ENCODE measurements around the gene ROR2. TPM values are rescaled to one million over a fixed set of nuclear protein-coding genes. Genes with fewer than 3 reads are reported as not detected.
"Not testable (repeated sequence)": the region's sequence is repeated elsewhere in the genome, so short reads cannot be mapped to it uniquely, and the experiment has no call there.

Gene ROR2
- total RNA-seq, 2 donors from 2014 or later, result 0.21 to 0.68 TPM

DNA sequence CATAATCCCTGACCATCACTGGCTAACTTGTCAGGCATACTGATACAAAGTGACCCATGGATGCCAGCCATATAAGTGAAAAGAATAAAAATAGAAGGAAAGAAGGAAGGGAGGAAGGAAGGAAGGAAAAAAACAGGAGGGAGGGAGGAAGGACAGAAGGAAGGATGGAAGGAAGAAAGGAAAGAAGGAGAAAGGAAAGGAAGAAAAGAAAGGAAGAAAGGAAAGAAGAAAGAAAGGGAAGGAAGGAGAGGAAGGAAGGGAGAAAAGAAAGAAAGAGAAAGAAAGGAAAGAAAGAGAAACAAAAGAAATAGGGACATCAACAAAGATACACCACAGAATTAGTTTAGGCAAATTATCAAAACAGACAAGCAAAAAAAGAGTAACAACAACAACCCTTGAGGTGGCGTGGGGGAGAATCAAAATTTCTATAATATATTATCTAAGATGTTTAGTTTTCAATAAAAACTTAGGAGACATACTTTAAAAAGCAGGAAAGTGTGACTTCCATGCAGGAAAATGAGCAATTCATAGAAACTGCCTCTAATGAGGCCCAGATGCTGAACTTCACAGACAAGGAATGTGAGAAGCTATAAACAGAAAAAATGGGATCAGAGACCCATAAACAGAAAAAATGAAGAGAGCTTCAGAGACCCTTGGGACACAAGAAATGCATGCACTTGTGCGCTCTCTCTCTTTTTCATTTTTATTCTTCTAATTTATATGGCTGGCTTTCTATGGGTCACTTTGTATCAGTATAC is 430.3 kb downstream of the ROR2 start:
- no peak overlapping the region for H3K27ac ChIP-seq
- TF ChIP-seq, protein P1, sequence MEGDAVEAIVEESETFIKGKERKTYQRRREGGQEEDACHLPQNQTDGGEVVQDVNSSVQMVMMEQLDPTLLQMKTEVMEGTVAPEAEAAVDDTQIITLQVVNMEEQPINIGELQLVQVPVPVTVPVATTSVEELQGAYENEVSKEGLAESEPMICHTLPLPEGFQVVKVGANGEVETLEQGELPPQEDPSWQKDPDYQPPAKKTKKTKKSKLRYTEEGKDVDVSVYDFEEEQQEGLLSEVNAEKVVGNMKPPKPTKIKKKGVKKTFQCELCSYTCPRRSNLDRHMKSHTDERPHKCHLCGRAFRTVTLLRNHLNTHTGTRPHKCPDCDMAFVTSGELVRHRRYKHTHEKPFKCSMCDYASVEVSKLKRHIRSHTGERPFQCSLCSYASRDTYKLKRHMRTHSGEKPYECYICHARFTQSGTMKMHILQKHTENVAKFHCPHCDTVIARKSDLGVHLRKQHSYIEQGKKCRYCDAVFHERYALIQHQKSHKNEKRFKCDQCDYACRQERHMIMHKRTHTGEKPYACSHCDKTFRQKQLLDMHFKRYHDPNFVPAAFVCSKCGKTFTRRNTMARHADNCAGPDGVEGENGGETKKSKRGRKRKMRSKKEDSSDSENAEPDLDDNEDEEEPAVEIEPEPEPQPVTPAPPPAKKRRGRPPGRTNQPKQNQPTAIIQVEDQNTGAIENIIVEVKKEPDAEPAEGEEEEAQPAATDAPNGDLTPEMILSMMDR (IDR thresholded peaks at IDR 0.05), result no peak

GRCh38 chr9:91518462-91518861 is 431.6 kb downstream of the ROR2 start:
- no peak overlapping the region for H3K27ac ChIP-seq
- ATAC-seq (ENCODE audit: insufficient number of reproducible peaks, low FRiP score, low read depth) (no peak), DNase-seq (ENCODE audit: low spot score) (no peak)
- H3K4me1 ChIP-seq (ENCODE audit: control insufficient read depth in 1 of 2, low read depth in 2 of 2), result no peaks in the 10 kb centered on the region
- no peaks in the 10 kb centered on the region for H3K9me3 ChIP-seq
- no peaks in the 10 kb centered on the region for H3K36me3 ChIP-seq
- H3K4me3 ChIP-seq, result no peak overlapping the region
- TF ChIP-seq, protein P1 (IDR thresholded peaks at IDR 0.05), result no peak
- no peaks in the 10 kb centered on the region for H3K27me3 ChIP-seq (replicated peaks; ENCODE audit: insufficient read depth)

More for the DNA sequence above, 430.3 kb downstream of the ROR2 start:
- Histone ChIP-seq H3K9me3 (no peaks in the 10 kb centered on the region), H3K4me3 (no peak overlapping the region), H3K27me3 (replicated peaks; ENCODE audit: insufficient read depth) (no peaks in the 10 kb centered on the region), H3K4me1 (ENCODE audit: control insufficient read depth in 1 of 2, low read depth in 2 of 2) (no peaks in the 10 kb centered on the region), H3K36me3 (no peaks in the 10 kb centered on the region)
- DNase-seq (ENCODE audit: low spot score) (no peak), ATAC-seq (ENCODE audit: insufficient number of reproducible peaks, low FRiP score, low read depth) (no peak)

DNA sequence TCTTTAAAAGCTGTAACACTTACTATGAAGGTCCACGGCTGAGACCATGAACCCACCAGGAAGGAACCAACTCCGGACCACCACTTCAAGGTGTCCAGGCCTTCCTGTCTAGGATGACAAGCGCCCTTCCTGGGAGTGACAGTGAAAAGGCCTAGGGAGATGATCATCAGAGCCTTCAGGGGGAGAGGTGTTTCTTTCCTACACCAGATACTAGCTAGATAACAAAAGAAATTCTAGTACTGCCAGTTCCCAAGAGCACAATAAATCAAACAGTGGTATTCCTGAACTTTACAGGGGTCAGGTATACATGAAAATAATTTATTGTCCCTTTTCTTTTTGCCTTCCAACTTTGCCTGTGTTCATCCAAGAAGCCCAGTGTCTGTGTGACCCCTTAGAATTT is 432.2 kb downstream of the ROR2 start:
- Histone ChIP-seq H3K9me3 (no peaks in the 10 kb centered on the region), H3K4me1 (ENCODE audit: control insufficient read depth in 1 of 2, low read depth in 2 of 2) (no peaks in the 10 kb centered on the region), H3K27ac (no peak overlapping the region), H3K27me3 (replicated peaks; ENCODE audit: insufficient read depth) (no peaks in the 10 kb centered on the region), H3K36me3 (no peaks in the 10 kb centered on the region), H3K4me3 (no peak overlapping the region)
- ATAC-seq (ENCODE audit: insufficient number of reproducible peaks, low FRiP score, low read depth) (no peak), DNase-seq (ENCODE audit: low spot score) (no peak)
- TF ChIP-seq, protein P1 (IDR thresholded peaks at IDR 0.05), result no peak

DNA sequence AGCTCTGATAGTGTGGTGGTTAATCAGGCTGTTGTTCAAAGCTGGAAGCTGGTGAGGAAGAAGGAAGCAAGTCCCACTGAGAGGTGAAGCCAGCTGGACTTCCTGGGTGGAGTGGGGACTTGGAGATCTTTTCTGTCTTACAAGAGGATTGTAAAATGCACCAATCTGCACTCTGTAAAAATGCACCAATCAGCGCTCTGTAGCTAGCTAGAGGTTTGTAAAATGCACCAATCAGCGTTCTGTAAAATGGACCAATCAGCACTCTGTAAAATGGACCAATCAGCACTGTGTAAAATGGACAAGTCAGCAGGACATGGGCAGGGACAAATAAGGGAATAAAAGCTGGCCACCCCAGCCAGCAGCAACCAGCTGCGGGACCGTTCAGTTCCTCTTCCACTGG is 432.7 kb downstream of the ROR2 start:
- H3K36me3 ChIP-seq; H3K27me3 ChIP-seq (replicated peaks; ENCODE audit: insufficient read depth); DNase-seq (ENCODE audit: low spot score); H3K9me3 ChIP-seq; ATAC-seq (ENCODE audit: insufficient number of reproducible peaks, low FRiP score, low read depth); H3K4me1 ChIP-seq (ENCODE audit: control insufficient read depth in 1 of 2, low read depth in 2 of 2); H3K4me3 ChIP-seq; H3K27ac ChIP-seq: not testable (repeated sequence)

DNA sequence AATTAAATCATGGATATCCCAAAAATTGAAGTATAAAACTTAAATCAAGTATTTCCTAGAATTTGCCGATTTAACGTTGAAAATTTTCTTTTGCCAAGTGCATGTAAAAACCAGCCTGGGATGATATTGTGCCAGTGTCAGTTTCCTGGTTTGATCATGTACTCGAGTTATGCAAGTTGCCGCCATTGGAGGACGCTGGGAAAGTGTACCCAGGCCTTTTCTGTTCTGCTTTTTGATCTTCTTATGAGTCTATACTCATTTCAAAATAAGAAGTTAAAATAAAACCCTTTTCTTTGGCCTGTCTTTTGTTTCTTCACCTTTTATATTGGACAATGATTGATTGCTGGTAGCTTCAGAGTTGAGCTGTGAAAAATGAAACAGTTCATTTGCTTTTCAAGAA is 433.3 kb downstream of the ROR2 start:
- Histone ChIP-seq H3K9me3 (no peaks in the 10 kb centered on the region), H3K27me3 (replicated peaks; ENCODE audit: insufficient read depth) (no peaks in the 10 kb centered on the region), H3K4me3 (no peak overlapping the region), H3K4me1 (ENCODE audit: control insufficient read depth in 1 of 2, low read depth in 2 of 2) (no peaks in the 10 kb centered on the region), H3K36me3 (no peaks in the 10 kb centered on the region), H3K27ac (no peak overlapping the region)
- TF ChIP-seq, protein P1 (IDR thresholded peaks at IDR 0.05), result no peak
- DNase-seq (ENCODE audit: low spot score) (no peak), ATAC-seq (ENCODE audit: insufficient number of reproducible peaks, low FRiP score, low read depth) (no peak)

DNA sequence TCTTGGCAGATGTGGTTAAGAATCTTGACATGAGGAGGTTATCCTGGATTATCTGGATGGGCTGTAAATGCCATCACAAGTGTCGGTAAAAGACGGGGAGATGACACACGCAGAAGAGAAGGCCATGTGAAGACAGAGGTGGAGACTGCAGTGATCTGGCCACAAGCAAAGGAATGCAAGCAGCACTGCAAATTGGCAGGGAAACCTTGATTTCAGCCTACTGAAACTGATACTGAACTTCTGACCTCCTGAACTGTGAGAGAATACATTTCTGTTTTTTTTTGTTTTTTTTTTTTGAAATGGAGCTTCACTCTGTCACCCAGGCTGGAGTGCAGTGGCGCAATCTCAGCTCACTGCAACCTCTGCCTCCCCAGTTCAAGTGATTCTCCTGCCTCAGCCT is 433.9 kb downstream of the ROR2 start:
- no peaks in the 10 kb centered on the region for H3K36me3 ChIP-seq
- H3K4me1 ChIP-seq (ENCODE audit: control insufficient read depth in 1 of 2, low read depth in 2 of 2), result no peaks in the 10 kb centered on the region
- no peak for ATAC-seq (ENCODE audit: insufficient number of reproducible peaks, low FRiP score, low read depth)
- H3K27me3 ChIP-seq (replicated peaks; ENCODE audit: insufficient read depth), result no peaks in the 10 kb centered on the region
- H3K9me3 ChIP-seq, result no peaks in the 10 kb centered on the region
- H3K27ac ChIP-seq, result no peak overlapping the region
- no peak overlapping the region for H3K4me3 ChIP-seq
- TF ChIP-seq, protein P1 (IDR thresholded peaks at IDR 0.05), result no peak
- DNase-seq (ENCODE audit: low spot score), result no peak

Measured in thoracic aorta (tissue), 2 donors.